Measurements from ENCODE around the gene RBM44.

GRCh38 chr2:237882510-237883481, 84.2 kb downstream of the RBM44 start:
- TF ChIP-seq GATA2 (IDR thresholded peaks at IDR 0.05; ENCODE audit: low read depth, low read length) (no peak), GATA3 (IDR thresholded peaks at IDR 0.05; ENCODE audit: low read depth, low read length) (no peak)

All from SH-SY5Y (cell line).